Measurements from ENCODE around the gene PLA2G4A.

PLA2G4A gene

GRCh38 chr1:187032316-187032981, 203.7 kb downstream of the PLA2G4A start:
- DNase-seq (ENCODE audit: low spot score), result no peak

GRCh38 chr1:187032982-187033692, 204.4 kb downstream of the PLA2G4A start:
- no peak for DNase-seq (ENCODE audit: low spot score)

GRCh38 chr1:187033693-187034390, 205.1 kb downstream of the PLA2G4A start:
- no peak for DNase-seq (ENCODE audit: low spot score)

GRCh38 chr1:187034501-187034900, 205.8 kb downstream of the PLA2G4A start:
- no peak for DNase-seq (ENCODE audit: low spot score)

GRCh38 chr1:187037973-187038553, 209.3 kb downstream of the PLA2G4A start:
- no peak for DNase-seq (ENCODE audit: low spot score)

Measured in putamen (tissue), 1 donor.